Measurements from ENCODE around the gene TOMM5.

TOMM5 gene

DNA sequence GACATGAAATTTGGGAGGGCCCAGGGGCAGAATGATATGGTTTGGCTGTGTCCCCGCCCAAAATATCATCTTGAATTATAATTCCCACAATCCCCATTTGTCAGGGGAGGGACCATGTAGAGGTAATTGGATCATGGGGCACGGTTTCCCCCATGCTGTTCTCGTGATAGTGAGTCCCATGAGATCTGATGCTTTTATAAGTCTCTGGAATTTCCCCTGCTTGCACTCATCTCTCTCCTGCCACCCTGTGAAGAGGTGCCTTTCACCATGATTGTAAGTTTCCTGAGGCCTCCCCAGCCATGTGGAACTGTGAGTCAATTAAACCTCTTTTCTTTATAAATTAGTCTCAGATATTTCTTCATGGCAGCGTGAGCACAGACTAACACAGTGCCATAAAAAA, 27.5 kb downstream of the TOMM5 start:
- FAIRE-seq, result no peak
- no peak for DNase-seq (ENCODE audit: insufficient read length, low spot score)

DNA sequence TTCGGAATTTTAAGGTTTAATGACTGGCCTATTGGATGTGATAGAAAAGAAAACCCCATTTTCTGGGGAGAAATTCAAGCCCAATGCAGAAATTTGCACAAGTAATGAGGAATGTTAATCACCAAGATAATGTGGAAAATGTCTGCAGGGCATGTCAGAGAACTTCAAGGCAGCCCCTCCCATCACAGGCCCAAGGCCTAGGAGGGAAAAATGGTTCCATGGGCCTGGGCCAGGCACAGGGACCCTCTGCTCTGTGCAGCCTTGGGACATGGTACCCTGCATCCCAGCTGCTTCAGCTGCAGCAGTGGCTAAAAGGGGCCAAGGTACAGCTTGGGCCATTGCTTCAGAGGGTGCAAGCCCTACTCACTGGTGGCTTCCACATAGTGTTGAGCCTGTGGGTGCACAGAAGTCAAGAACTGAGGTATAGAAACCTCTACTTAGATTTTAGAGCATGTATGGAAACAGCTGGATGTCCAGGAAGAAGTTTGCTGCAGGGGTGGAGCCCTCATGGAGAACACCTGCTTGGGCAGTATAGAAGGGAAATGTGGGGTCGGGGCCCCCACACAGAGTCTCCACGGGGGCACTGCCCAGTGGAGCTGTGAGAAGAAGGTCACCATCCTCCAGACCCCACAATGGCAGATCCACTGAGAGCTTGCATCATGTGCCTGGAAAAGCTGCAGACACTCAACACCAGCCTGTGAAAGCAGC, 28.4 kb downstream of the TOMM5 start:
- FAIRE-seq (no peak), DNase-seq (ENCODE audit: insufficient read length, low spot score) (no peak)

DNA sequence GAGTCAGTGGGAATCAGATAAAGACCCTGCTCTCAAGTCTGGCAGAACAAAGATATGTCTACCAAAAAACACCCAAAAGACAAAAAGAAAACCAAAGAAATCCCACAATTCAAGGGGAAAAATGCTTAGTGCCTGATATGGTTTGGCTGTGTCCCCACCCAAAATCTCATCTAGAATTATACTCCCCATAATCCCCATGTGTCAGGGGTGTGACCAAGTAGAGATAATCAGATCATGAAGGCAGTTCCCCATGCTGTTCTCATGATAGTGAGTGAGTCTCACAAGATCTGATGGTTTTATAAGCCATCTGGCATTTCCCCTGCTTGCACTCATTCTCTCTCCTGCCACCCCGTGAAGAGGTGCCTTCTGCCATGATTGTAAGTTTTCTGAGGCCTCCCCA, 29.6 kb downstream of the TOMM5 start:
- DNase-seq (ENCODE audit: insufficient read length, low spot score), result no peak
- FAIRE-seq, result no peak

DNA sequence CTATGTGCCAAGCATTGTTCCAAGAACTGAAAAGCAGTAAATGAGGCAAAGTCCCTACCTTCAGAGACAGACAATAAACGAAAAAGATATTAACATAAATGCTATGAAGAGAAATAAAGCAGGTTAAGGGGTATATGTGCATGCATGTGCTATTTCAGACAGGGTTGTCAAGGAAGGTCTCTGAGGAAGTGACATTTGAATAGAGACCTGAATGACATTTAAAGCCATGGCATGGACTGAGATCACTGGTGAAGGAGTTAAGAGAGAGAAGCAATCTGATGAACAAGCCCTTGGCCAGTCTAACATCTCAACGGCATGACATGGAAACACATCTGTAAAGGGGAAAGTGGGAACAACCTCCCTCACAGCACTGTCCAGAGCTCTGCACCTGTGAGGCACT, 30.7 kb downstream of the TOMM5 start:
- no peak for FAIRE-seq
- no peak for DNase-seq (ENCODE audit: insufficient read length, low spot score)

DNA sequence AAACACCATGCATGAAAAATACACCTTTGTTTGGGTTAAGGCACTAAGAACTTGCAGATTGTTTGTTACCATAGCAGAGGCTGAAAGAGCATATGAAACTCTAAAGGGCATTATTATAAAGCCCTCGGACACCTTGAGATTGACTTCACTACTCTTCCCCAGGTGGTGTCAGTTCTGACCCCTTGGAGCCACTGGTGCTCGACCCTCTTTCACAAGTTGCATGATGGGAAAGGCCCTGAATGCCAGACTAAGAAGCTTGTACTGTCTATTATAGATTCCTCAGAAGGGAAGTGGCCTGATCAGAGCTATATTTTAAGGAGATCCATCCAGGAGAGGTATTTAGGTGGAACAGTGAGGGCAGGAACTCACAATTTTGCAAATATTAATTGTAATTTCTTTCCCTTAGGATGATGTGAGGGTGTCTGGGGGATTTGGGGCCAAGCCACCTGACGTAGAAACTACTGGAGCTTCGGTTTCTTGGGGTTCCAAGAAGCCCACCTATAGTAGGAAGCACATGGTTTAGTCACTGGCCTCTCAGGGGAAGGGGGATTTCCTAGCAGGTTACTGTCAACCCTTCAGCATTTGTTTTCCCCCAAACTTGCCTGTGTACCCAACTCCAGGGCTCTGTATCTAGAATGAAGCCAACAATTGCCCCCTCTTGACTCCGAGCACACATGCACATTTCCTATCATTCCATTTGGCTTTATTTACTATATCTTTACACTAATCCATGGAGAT, 32.4 kb downstream of the TOMM5 start:
- FAIRE-seq, result no peak
- no peak for DNase-seq (ENCODE audit: insufficient read length, low spot score)

DNA sequence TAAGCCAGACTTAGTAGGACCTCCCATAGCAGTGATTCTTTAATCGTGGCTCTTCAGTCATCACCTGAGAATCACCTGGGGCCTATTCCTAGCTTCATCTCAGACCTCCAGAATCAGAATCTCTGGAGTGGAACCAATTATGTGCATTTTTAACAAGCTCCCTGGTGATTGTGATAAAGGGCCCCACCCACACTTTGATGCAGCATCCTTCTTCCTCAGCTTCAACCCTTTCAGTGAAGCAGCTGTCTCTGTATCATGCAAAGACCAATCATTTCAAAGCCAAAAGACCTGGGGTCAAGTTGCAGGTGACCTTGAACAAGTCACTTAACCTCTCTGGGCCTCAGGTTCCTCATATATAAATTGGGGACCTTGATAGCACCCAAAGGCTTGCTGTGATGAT, 33.3 kb downstream of the TOMM5 start:
- no peak for DNase-seq (ENCODE audit: insufficient read length, low spot score)
- no peak for FAIRE-seq

DNA sequence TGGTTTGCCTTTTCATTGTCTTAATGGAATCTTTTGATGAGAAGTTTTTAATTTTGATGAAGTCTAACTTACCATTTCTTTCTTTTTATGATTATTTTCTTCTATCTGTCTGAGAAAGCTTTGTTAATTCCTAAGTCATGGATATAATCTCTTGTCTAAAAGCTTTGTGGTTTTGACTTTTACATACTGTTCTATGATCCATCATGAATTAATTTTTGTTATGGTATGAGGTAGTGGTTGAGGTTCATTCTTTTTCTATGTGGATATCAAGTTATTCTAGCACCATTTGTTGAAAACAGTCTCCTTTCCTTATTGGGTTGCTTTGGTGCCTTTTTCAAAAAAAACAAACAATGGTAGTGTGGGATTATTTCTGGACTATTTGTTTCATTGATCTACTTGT, 36.6 kb downstream of the TOMM5 start:
- DNase-seq (ENCODE audit: insufficient read length, low spot score), result no peak
- no peak for FAIRE-seq

DNA sequence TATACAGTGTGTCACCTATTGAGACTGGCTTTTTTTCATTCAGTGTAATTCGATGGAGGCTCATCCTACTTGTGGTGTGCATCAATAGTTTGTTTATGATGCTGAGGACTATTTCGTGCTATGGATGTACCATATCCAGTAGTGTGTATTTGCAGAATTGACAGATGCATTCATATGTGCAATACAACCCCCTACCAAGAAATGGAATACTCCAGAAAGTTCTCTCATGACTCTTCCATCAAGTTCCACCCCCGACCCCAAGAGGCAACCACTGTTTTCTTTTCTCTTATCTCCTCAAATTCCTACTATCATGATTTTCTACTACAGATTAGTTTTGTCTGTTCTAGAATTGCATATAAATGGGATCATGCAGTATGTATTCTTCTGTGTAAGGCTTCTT, 38.1 kb downstream of the TOMM5 start:
- DNase-seq (ENCODE audit: insufficient read length, low spot score), result no peak

DNA sequence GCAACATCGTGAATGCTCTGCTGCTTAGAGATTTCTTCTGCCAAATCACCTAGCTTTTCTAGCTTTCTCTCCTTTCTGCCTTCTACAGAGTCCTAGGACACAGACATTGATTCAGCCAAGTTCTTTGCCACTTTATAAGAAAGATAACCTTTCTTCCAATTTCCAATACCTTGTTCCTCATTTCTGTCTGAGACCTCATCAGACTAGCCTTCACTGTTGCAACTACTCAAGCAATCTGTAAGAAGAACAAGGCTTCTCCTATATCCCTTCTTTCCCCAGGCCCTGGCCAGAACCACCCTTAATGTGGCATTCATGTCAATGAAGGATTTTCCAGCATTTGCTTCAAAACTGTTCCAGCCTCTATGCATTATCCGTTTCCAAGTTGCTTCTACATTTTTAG, 40.5 kb downstream of the TOMM5 start:
- FAIRE-seq, result no peak

More for the DNA sequence above, 38.1 kb downstream of the TOMM5 start:
- FAIRE-seq, result no peak

DNA sequence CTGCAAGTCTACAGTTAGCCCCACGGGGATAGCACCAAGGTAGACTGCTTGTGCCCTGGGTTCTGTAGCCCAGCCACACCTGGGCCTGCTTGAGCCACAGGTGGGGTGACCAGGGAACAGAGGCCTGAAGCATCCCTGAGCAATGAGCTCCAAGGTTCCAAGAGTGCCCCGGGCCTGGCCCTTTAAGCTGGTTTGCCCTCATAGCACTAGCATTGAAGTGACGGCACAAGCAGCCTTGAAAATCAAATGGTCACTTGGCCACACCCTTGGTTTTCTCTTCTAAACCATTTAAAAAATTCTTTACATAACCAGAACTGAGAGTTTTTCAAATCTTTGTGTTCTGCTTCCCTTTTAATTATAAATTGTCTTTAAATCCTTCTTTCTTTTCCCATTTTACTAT, 40.9 kb downstream of the TOMM5 start:
- FAIRE-seq, result no peak
- no peak for DNase-seq (ENCODE audit: insufficient read length, low spot score)

More for the DNA sequence above, 40.5 kb downstream of the TOMM5 start:
- DNase-seq (ENCODE audit: insufficient read length, low spot score), result no peak

DNA sequence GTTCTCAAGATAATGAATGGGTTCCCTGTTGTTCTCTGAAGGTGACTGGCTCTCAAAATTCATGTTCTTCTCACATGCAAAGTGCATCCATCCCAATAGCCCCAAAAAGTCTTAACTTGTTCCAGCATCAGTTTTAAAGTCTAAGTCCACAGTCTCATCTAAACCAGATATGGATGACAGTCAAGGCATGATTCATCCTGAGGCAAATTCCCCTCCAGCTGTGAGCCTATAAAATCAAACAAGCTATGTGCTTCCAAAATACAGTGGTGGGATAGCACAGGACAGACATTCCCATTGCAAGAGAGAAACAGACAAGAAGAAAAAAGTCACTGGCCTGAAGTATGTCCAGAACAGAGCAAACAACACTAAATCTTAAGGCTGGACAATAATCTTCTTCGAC, 41.6 kb downstream of the TOMM5 start:
- DNase-seq (ENCODE audit: insufficient read length, low spot score), result no peak
- FAIRE-seq, result no peak

DNA sequence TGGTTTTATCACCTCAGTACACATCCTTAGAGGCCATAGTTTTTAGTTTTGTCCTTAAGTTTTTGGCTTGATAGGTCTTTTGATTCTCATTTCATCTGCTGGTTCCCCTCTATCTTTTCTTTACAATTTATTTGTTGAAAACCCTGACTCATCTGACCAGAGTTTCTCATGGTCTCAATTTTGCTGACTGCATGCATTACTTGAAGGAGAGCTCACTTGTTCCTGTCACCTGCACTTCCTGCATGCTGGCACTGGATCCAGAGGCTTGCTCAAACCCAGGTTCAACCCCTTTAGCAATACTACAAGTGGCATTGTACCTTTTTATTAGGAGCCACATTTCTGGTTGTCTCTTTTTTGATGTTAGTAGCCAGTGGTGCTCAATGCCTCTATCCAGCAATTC, 42.9 kb downstream of the TOMM5 start:
- FAIRE-seq, result no peak

DNA sequence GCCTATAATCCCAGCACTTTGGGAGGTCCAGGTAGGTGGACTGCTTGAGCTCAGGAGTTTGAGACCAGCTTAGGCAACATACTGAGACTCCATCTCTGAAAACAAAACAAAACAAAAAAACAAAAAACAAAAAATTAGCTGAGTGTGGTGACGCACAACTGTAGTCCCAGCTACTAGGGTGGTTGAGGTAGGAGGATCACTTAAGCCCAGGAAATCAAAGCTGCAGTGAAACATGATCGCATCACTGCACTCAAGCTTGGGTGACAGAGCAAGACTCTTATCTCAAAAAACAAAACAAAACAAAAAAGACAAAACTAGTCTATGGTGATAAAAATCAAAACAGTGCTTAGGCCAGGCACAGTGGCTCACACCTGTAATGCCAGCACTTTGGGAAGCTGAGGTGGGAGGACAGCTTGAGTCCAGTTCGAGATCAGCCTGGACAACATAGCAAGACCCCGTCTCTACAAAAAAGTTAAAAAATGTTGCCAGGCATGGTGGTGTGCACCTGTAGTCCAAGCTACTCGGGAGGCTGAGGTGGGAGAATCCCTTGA, 45.0 kb downstream of the TOMM5 start:
- FAIRE-seq, result no peak
- DNase-seq (ENCODE audit: insufficient read length, low spot score), result no peak

More for the DNA sequence above, 42.9 kb downstream of the TOMM5 start:
- DNase-seq (ENCODE audit: insufficient read length, low spot score), result no peak

DNA sequence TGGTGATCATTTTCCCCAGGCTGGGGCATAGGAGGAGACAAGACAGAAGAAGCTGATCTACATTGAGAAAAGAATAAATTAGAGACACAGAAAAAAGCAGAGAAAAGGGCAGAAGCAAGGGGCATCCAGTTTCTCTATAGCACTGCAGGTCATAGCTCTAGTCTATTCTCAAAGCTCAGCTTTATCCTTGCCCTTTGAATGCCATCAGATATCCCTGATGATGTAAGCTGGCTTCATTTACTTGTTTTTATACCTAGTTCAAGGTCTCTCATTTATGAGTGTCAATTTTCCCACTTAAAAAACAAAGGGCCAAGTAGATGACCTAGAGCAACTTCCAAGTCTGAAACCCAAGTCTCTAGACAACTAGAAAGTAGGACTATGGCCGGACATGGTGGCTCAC, 48.9 kb downstream of the TOMM5 start:
- no peak for DNase-seq (ENCODE audit: insufficient read length, low spot score)
- no peak for FAIRE-seq

DNA sequence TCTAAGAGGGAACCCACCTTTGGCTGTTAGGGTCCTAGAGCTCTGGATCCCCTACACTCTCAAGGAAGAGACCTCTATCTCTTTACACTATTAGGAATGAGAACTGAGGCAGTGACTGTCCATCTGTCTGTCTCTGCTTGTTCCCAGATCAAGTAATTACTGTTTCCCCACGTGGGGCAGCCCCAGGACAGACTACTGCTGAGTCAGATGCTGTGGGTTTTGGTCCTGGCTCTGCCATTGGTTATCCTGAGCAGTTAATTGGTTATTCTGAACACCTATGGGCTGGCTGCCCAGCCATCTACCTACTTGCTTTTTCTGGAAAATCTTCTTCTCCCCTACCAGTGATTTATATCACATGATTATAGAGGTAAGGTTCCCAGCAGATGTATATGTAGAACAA, 49.5 kb downstream of the TOMM5 start:
- FAIRE-seq, result no peak

DNA sequence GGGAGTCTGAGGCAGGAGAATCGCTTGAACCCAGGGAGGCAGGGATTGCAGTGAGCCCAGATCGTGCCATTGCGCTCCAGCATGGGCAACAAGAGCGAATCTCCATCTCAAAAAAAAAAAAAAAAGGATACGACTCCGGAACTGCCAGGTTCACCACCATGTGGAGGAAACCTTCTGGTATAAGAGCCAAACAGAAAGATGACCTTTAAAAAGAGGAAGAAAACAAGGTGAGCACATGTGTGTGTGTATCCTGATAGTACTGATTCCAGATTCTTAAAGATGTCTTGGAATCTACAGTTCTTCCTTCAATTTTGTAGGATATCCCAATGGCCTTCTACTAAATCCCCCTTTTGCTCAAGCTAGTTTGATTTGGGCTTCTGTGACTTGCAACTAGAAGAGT, 49.9 kb downstream of the TOMM5 start:
- FAIRE-seq (no peak), DNase-seq (ENCODE audit: insufficient read length, low spot score) (no peak)

More for the DNA sequence above, 49.5 kb downstream of the TOMM5 start:
- no peak for DNase-seq (ENCODE audit: insufficient read length, low spot score)

DNA sequence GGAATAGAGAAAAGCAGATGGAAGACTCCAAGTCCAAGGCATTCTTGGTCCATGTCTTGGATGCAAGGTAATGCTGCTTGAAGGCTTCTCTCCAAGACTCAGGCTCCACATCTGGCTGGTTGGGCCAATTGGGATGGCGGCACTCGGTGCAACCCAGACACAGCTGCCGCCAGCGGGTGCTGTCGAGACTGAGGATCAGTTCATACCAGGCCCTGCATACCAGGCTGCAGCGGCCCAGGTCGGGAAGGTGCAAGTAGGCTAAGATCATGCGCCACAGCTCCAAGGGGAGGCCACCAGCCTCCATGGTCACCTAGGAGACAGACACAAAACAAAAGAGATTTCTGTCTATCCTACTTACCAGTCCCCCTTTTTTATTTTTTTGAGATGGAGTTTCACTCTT, 50.9 kb downstream of the TOMM5 start:
- DNase-seq (ENCODE audit: insufficient read length, low spot score) (no peak), FAIRE-seq (no peak)

DNA sequence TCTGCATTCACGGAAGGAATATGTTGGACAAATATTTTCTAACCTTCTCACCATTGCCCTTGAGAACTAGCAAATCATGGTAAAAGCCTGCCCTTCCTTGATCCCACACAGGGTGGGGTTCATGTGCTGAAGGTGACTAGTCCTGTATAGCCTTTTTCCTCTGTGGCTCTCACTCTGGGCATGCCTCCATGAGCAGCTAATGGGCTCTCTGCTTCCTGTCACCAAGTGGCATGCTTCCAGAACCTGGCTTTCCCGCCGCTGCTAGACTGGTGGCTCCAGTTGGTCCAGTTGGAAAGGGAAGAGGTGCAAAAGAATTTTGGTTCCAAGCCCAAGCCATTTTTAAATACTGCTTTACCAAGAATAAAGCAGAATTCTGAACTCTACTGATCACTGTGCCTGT, 51.8 kb downstream of the TOMM5 start:
- FAIRE-seq (no peak), DNase-seq (ENCODE audit: insufficient read length, low spot score) (no peak)

DNA sequence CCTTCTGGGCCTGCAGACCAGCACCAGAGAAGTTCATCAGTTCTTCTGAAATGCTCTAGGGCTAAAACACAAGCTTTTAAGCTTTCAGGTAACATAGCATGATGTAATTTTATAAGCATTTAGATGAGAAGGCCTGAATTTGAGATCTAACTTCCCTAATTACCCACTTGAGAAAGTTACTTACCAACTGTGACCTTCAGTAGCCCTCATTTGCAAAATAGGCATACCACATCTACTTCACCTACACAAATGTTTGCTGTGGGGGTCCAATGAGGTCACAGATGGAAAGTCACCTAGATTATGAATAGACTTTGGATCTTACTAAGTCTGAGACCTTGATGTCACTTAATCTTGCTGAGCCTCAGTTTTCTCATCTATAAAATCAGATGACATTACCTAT, 52.8 kb downstream of the TOMM5 start:
- no peak for FAIRE-seq
- DNase-seq (ENCODE audit: insufficient read length, low spot score), result no peak

Measured in HTR-8/SVneo (cell line).